HCT116 (cell line): ENCODE results near the gene LRRC31. TPM values are rescaled to one million over a fixed set of nuclear protein-coding genes. Genes with fewer than 3 reads are reported as not detected.

Source experiments
- ATAC-seq: fragments of 200-7000 bp; cut with Tn5 transposase; 2 replicates; pipeline ENCODE4 v1.9.1; 2020; ENCODE audit warnings: mild to moderate bottlenecking, moderate library complexity
- BruUV-seq: library from RNA; stranded (reverse); fragments of 400-500 nt; replicated peaks from 2 replicates; lab custom pipeline; 2021; lab: Mats Ljungman, UMichigan
- CTCF ChIA-PET: fragments of 300-600 bp; sonication (Branson Sonifier 250); formaldehyde crosslinking; loops from one replicate; lab custom pipeline; 2021; ENCODE audit warnings: antibody characterized with exemption; lab: Charles Lee
- POLR2A ChIA-PET: fragments of 300-600, 350-600 bp; sonication (Branson Sonifier 250); formaldehyde crosslinking; loops from one replicate; lab custom pipeline; 2021; ENCODE audit warnings: antibody characterized with exemption; lab: Charles Lee
- RAD21 ChIA-PET, 2 experiments: fragments of 300-600 bp; sonication (Branson Sonifier 250); formaldehyde crosslinking; loops; one replicate each; lab custom pipeline; 2023; ENCODE audit warnings: low total read pairs in 2 of 2; ENCODE audit not compliant: uncharacterized antibody in 2 of 2, unreplicated experiment in 2 of 2, low non-redundant PET in 1 of 2; lab: Charles Lee
- DNase-seq: peaks from one replicate; pipeline ENCODE4 v3.0.0-alpha.2; 2010; ENCODE audit warnings: low read depth, low spot score
- H2AFZ ChIP-seq: fragments of 200-600 bp; shearing (Covaris generic), sonication (generic); 2 replicates; pipeline ENCODE4 v1.6.1; 2017; ENCODE audit warnings: low read depth, mixed run types, mixed read lengths, antibody characterized with exemption, low read length; ENCODE audit not compliant: poor library complexity, severe bottlenecking
- H3K27ac ChIP-seq: 2 replicates; pipeline ENCODE4 v1.5.1; 2012; ENCODE audit warnings: low read depth, low read length
- H3K27me3 ChIP-seq: fragments of 200-600 bp; sonication (generic); 2 replicates; pipeline ENCODE4 v1.6.1; 2016; ENCODE audit warnings: mixed run types, low read length, mixed read lengths; ENCODE audit not compliant: insufficient read depth
- H3K36me3 ChIP-seq, 2 experiments: fragments of 200-500 bp in 1 of 2; fragments of 200-600 bp in 1 of 2; sonication (Bioruptor generic) in 1 of 2; sonication (generic) in 1 of 2; 2 replicates each; pipeline versions ENCODE4 v1.5.1 to v1.6.1; 2014 to 2016; ENCODE audit warnings: low read length in 2 of 2, inconsistent platforms in 1 of 2, mixed read lengths in 1 of 2, mixed run types in 1 of 2; ENCODE audit not compliant: insufficient read depth in 2 of 2, control insufficient read depth in 1 of 2
- H3K4me1 ChIP-seq, 2 experiments: fragments of 200-600 bp in 1 of 2; sonication (generic) in 1 of 2; 2 replicates each; pipeline versions ENCODE4 v1.5.1 to v1.6.1; 2012 to 2017; ENCODE audit warnings: low read length in 2 of 2, inconsistent platforms in 1 of 2, mild to moderate bottlenecking in 1 of 2, mixed read lengths in 1 of 2, mixed run types in 1 of 2, moderate library complexity in 1 of 2; ENCODE audit not compliant: insufficient read depth in 2 of 2, control insufficient read depth in 1 of 2
- H3K4me2 ChIP-seq: fragments of 200-600 bp; sonication (generic); 2 replicates; pipeline ENCODE4 v1.6.1; 2017; ENCODE audit warnings: mixed run types, low read length, mixed read lengths
- H3K4me3 ChIP-seq, 2 experiments: fragments of 200-600 bp in 1 of 2; sonication (generic) in 1 of 2; replicated peaks in 1 of 2; 2 replicates each; pipeline ENCODE4 v1.5.1; 2011 to 2016; ENCODE audit warnings: low read length in 2 of 2, control low read depth in 1 of 2, low read depth in 1 of 2, mild to moderate bottlenecking in 1 of 2, mixed read lengths in 1 of 2, mixed run types in 1 of 2
- H3K79me2 ChIP-seq: fragments of 200-600 bp; sonication (generic); 2 replicates; pipeline ENCODE4 v1.6.1; 2017; ENCODE audit warnings: mild to moderate bottlenecking, mixed run types, low read length, moderate library complexity, mixed read lengths; ENCODE audit not compliant: insufficient read depth
- H3K9ac ChIP-seq: fragments of 200-600 bp; sonication (generic); 2 replicates; pipeline ENCODE4 v1.6.1; 2016; ENCODE audit warnings: low read length, mixed read lengths
- H3K9me2 ChIP-seq: fragments of 200-600 bp; sonication (generic), shearing (Covaris generic); 2 replicates; pipeline ENCODE4 v1.6.1; 2017; ENCODE audit warnings: mixed run types, mild to moderate bottlenecking, moderate library complexity; ENCODE audit not compliant: insufficient read depth
- H3K9me3 ChIP-seq, 2 experiments: fragments of 200-500 bp in 1 of 2; fragments of 200-600 bp in 1 of 2; sonication (Bioruptor generic) in 1 of 2; sonication (generic) in 1 of 2; 2 replicates each; pipeline ENCODE4 v1.6.1; 2014 to 2017; ENCODE audit warnings: low read length in 2 of 2, mixed read lengths in 2 of 2, inconsistent platforms in 1 of 2, low read depth in 1 of 2, mild to moderate bottlenecking in 1 of 2, mixed run types in 1 of 2, moderate library complexity in 1 of 2; ENCODE audit not compliant: control insufficient read depth in 1 of 2, insufficient read depth in 1 of 2
- H4K20me1 ChIP-seq: fragments of 200-600 bp; sonication (generic), shearing (Covaris generic); 2 replicates; pipeline ENCODE4 v1.6.1; 2017; ENCODE audit warnings: mixed run types, mild to moderate bottlenecking, moderate library complexity; ENCODE audit not compliant: insufficient read depth
- CBX3 ChIP-seq: IDR thresholded peaks from 2 replicates; pipeline ENCODE4 v1.6.1; 2012; ENCODE audit warnings: low read depth
- CEBPB ChIP-seq: IDR thresholded peaks from 2 replicates; pipeline ENCODE4 v1.6.1; 2012; ENCODE audit warnings: low read depth
- EZH2phosphoT487 ChIP-seq: fragments of 200-600 bp; IDR thresholded peaks from 2 replicates; pipeline ENCODE4 v1.6.1; 2018; ENCODE audit warnings: antibody characterized with exemption, borderline replicate concordance
- JUND ChIP-seq: IDR thresholded peaks from 2 replicates; pipeline ENCODE4 v1.6.1; 2012
- SP1 ChIP-seq: IDR thresholded peaks from 2 replicates; pipeline ENCODE4 v1.6.1; 2012; ENCODE audit warnings: low read depth
- SRF ChIP-seq: IDR thresholded peaks from 2 replicates; pipeline ENCODE4 v1.6.1; 2012; ENCODE audit warnings: low read depth
- intact Hi-C: fragments of 100-400 bp; cut with micrococcal nuclease; formaldehyde crosslinking; loops from 2 replicates; pipeline ENCODE4 v1.10.0; 2022
- total RNA-seq: library from RNA; stranded (reverse); gene quantifications from one replicate; pipeline ENCODE4 v1.2.1, GENCODE V29; 2021; ENCODE audit not compliant: unreplicated experiment
- TF ChIP-seq, protein P1 (sequence below): IDR thresholded peaks from 2 replicates; pipeline ENCODE4 v1.6.1; 2011; ENCODE audit warnings: mild to moderate bottlenecking, low read length, moderate library complexity; ENCODE audit not compliant: insufficient replicate concordance; ENCODE audit errors: extremely low read depth
- TF ChIP-seq, protein P2 (sequence below): IDR thresholded peaks from 2 replicates; pipeline ENCODE4 v1.6.1; 2012; ENCODE audit warnings: low read depth

Gene LRRC31
- total RNA-seq, 1 experiment from 2014 or later, result not detected

DNA sequence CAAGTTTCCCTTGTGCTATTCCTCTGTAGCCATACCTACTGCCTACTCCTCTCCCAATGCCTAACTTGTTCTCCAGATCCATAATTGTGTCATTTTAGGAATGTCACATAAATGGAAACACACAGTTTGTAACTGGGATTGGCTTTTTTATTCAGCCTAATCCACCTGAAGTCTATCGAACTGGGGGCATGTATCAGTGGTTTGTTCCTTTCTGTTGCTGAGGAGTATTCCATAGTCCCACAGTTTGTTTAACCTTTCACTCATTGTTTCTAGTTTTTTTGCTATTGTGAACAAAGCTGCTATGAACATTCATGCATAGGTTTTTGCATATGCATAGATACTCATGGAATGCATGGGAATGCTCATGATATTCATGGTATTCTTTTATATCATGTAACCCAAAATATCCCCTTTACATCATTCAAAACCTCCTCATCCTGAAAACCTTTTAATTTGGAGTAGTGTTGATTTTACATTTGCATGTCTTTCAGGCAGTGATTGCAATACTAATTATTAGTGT is 31.2 kb downstream of the LRRC31 start:
- Histone ChIP-seq H2AFZ (no peak overlapping the region), H4K20me1 (no peaks in the 10 kb centered on the region), H3K9ac (no peak overlapping the region), H3K4me1 (no peaks in the 10 kb centered on the region), H3K79me2 (no peaks in the 10 kb centered on the region), H3K4me2 (no peak overlapping the region), H3K27me3 (no peaks in the 10 kb centered on the region), H3K9me2 (no peaks in the 10 kb centered on the region), H3K9me3 (no peaks in the 10 kb centered on the region), H3K4me3 (no peak overlapping the region), H3K36me3 (no peaks in the 10 kb centered on the region), H3K27ac (no peak overlapping the region)
- no peak for TF ChIP-seq SRF
- no peak for TF ChIP-seq JUND
- TF ChIP-seq EZH2phosphoT487, result no peak
- DNase-seq (no peak), ATAC-seq (no peak)
- BruUV-seq, result no TSS peak
- POLR2A ChIA-PET, result no interaction called here
- CTCF ChIA-PET, result no interaction called here
- RAD21 ChIA-PET, result no interaction called here
- intact Hi-C loops, result no loop called here

DNA sequence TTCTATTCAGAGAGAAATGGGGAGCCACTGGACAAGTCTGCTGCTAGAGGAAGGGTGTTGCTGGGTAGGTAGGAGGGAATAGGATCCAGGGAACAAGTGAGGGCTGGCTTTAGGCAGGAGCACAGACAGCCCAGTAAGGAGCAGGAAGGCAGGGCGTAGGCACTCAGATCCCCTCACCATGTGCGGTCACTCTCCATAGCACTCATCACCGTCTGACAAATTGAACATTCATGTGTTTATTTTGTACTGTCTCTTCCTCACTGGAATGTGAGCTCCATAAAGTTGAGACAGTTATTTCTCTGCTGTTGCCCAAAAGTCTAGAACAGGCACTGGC is 32.8 kb downstream of the LRRC31 start:
- H3K79me2 ChIP-seq, result no peaks in the 10 kb centered on the region
- ATAC-seq (no peak), DNase-seq (no peak)
- H3K36me3 ChIP-seq, result no peaks in the 10 kb centered on the region
- ChIA-PET CTCF (no interaction called here), POLR2A (no interaction called here), RAD21 (no interaction called here)
- no peak overlapping the region for H3K27ac ChIP-seq
- intact Hi-C loops, result no loop called here
- H3K9me2 ChIP-seq, result no peaks in the 10 kb centered on the region
- BruUV-seq, result no TSS peak
- no peaks in the 10 kb centered on the region for H4K20me1 ChIP-seq
- no peaks in the 10 kb centered on the region for H3K9me3 ChIP-seq
- no peak overlapping the region for H3K4me3 ChIP-seq
- H2AFZ ChIP-seq, result no peak overlapping the region
- TF ChIP-seq SP1 (no peak), CEBPB (no peak), CBX3 (no peak), JUND (no peak), SRF (no peak)
- TF ChIP-seq, protein P1, sequence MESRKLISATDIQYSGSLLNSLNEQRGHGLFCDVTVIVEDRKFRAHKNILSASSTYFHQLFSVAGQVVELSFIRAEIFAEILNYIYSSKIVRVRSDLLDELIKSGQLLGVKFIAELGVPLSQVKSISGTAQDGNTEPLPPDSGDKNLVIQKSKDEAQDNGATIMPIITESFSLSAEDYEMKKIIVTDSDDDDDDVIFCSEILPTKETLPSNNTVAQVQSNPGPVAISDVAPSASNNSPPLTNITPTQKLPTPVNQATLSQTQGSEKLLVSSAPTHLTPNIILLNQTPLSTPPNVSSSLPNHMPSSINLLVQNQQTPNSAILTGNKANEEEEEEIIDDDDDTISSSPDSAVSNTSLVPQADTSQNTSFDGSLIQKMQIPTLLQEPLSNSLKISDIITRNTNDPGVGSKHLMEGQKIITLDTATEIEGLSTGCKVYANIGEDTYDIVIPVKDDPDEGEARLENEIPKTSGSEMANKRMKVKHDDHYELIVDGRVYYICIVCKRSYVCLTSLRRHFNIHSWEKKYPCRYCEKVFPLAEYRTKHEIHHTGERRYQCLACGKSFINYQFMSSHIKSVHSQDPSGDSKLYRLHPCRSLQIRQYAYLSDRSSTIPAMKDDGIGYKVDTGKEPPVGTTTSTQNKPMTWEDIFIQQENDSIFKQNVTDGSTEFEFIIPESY, result no peak
- TF ChIP-seq, protein P2, sequence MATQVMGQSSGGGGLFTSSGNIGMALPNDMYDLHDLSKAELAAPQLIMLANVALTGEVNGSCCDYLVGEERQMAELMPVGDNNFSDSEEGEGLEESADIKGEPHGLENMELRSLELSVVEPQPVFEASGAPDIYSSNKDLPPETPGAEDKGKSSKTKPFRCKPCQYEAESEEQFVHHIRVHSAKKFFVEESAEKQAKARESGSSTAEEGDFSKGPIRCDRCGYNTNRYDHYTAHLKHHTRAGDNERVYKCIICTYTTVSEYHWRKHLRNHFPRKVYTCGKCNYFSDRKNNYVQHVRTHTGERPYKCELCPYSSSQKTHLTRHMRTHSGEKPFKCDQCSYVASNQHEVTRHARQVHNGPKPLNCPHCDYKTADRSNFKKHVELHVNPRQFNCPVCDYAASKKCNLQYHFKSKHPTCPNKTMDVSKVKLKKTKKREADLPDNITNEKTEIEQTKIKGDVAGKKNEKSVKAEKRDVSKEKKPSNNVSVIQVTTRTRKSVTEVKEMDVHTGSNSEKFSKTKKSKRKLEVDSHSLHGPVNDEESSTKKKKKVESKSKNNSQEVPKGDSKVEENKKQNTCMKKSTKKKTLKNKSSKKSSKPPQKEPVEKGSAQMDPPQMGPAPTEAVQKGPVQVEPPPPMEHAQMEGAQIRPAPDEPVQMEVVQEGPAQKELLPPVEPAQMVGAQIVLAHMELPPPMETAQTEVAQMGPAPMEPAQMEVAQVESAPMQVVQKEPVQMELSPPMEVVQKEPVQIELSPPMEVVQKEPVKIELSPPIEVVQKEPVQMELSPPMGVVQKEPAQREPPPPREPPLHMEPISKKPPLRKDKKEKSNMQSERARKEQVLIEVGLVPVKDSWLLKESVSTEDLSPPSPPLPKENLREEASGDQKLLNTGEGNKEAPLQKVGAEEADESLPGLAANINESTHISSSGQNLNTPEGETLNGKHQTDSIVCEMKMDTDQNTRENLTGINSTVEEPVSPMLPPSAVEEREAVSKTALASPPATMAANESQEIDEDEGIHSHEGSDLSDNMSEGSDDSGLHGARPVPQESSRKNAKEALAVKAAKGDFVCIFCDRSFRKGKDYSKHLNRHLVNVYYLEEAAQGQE, result no peak
- H3K4me2 ChIP-seq, result no peak overlapping the region
- no peaks in the 10 kb centered on the region for H3K4me1 ChIP-seq
- H3K9ac ChIP-seq, result no peak overlapping the region
- H3K27me3 ChIP-seq, result no peaks in the 10 kb centered on the region
